ENCODE results near the gene HES5. TPM values are rescaled to one million over a fixed set of nuclear protein-coding genes. Genes with fewer than 3 reads are reported as not detected.

Gene HES5
- total and polyA plus RNA-seq, 2 of the 13 experiments (the other 11 are each of a cell fraction or from before 2014, with no cell fraction given): not detected

DNA sequence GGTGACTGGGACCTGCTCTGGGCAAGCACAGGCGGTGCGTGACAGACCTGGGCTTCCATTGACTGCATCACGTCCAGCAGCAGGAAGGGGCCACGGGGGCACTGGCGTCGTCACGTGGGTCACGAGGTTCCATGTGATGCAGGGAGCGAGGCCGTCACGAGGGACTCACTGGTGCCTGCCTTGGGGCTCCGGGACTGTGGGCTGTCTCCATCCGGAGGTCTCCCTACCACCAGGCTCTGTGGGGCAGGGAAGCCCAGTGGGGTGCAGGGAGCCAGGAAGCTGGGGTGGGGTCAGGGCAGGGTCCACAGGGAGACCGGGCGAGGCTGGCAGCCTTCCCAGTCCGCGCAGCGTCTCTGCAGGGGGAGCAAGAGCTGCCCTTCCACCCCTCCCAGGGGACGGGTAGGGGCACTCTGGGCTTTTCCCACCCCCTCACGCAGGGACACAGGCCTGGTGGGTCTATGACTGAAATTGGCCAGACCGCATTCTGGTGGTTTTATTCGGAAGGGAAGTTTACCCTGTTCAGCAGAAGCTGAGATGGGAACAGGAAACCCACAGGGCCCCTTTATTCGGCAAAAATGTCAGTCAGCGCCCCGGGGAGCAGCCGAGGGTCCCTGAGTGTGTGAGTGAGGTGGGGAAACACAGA, 25.7 kb upstream of the HES5 start (continued):
- TF ChIP-seq FOXO1 (CRISPR knock-in tag; IDR thresholded peaks at IDR 0.05): peak; percentile 26; the same call in 1 of the 2 replicates
- TF ChIP-seq, protein P1, sequence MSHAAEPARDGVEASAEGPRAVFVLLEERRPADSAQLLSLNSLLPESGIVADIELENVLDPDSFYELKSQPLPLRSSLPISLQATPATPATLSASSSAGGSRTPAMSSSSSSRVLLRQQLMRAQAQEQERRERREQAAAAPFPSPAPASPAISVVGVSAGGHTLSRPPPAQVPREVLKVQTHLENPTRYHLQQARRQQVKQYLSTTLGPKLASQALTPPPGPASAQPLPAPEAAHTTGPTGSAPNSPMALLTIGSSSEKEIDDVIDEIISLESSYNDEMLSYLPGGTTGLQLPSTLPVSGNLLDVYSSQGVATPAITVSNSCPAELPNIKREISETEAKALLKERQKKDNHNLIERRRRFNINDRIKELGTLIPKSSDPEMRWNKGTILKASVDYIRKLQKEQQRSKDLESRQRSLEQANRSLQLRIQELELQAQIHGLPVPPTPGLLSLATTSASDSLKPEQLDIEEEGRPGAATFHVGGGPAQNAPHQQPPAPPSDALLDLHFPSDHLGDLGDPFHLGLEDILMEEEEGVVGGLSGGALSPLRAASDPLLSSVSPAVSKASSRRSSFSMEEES (CRISPR knock-in tag; IDR thresholded peaks at IDR 0.05): peak; percentile 97
- TF ChIP-seq, protein P2, sequence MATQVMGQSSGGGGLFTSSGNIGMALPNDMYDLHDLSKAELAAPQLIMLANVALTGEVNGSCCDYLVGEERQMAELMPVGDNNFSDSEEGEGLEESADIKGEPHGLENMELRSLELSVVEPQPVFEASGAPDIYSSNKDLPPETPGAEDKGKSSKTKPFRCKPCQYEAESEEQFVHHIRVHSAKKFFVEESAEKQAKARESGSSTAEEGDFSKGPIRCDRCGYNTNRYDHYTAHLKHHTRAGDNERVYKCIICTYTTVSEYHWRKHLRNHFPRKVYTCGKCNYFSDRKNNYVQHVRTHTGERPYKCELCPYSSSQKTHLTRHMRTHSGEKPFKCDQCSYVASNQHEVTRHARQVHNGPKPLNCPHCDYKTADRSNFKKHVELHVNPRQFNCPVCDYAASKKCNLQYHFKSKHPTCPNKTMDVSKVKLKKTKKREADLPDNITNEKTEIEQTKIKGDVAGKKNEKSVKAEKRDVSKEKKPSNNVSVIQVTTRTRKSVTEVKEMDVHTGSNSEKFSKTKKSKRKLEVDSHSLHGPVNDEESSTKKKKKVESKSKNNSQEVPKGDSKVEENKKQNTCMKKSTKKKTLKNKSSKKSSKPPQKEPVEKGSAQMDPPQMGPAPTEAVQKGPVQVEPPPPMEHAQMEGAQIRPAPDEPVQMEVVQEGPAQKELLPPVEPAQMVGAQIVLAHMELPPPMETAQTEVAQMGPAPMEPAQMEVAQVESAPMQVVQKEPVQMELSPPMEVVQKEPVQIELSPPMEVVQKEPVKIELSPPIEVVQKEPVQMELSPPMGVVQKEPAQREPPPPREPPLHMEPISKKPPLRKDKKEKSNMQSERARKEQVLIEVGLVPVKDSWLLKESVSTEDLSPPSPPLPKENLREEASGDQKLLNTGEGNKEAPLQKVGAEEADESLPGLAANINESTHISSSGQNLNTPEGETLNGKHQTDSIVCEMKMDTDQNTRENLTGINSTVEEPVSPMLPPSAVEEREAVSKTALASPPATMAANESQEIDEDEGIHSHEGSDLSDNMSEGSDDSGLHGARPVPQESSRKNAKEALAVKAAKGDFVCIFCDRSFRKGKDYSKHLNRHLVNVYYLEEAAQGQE (IDR thresholded peaks at IDR 0.05; ENCODE audit: borderline replicate concordance in 1 of 2, low read depth in 1 of 2, low read length in 2 of 2): no peak
- TF ChIP-seq, protein P3, sequence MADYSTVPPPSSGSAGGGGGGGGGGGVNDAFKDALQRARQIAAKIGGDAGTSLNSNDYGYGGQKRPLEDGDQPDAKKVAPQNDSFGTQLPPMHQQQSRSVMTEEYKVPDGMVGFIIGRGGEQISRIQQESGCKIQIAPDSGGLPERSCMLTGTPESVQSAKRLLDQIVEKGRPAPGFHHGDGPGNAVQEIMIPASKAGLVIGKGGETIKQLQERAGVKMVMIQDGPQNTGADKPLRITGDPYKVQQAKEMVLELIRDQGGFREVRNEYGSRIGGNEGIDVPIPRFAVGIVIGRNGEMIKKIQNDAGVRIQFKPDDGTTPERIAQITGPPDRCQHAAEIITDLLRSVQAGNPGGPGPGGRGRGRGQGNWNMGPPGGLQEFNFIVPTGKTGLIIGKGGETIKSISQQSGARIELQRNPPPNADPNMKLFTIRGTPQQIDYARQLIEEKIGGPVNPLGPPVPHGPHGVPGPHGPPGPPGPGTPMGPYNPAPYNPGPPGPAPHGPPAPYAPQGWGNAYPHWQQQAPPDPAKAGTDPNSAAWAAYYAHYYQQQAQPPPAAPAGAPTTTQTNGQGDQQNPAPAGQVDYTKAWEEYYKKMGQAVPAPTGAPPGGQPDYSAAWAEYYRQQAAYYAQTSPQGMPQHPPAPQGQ (CRISPR knock-in tag; IDR thresholded peaks at IDR 0.05; ENCODE audit: borderline replicate concordance): 0 out of 2 replicates have a peak, but pooled peaks have one; percentile 10
- peak; percentile 26; the same call in 1 of the 2 replicates for TF ChIP-seq RXRB (CRISPR knock-in tag; IDR thresholded peaks at IDR 0.05; ENCODE audit: borderline replicate concordance)
- no peak for TF ChIP-seq HNRNPH1 (optimal IDR thresholded peaks at IDR 0.05; ENCODE audit: low read depth, low read length)
- TF ChIP-seq, protein P4, sequence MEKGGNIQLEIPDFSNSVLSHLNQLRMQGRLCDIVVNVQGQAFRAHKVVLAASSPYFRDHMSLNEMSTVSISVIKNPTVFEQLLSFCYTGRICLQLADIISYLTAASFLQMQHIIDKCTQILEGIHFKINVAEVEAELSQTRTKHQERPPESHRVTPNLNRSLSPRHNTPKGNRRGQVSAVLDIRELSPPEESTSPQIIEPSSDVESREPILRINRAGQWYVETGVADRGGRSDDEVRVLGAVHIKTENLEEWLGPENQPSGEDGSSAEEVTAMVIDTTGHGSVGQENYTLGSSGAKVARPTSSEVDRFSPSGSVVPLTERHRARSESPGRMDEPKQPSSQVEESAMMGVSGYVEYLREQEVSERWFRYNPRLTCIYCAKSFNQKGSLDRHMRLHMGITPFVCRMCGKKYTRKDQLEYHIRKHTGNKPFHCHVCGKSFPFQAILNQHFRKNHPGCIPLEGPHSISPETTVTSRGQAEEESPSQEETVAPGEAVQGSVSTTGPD (CRISPR knock-in tag; IDR thresholded peaks at IDR 0.05): peak; percentile 24; the same call in 1 of the 2 replicates
- TF ChIP-seq ZNF605 (CRISPR knock-in tag; IDR thresholded peaks at IDR 0.05): peak; percentile 17; the same call in 1 of the 2 replicates
- peak; percentile 63; the same call in 1 of the 2 replicates for TF ChIP-seq HNF4A (CRISPR knock-in tag; IDR thresholded peaks at IDR 0.05)
- TF ChIP-seq ERF (CRISPR knock-in tag; IDR thresholded peaks at IDR 0.05): peak; percentile 28; the same call in 1 of the 2 replicates
- TF ChIP-seq, protein P5, sequence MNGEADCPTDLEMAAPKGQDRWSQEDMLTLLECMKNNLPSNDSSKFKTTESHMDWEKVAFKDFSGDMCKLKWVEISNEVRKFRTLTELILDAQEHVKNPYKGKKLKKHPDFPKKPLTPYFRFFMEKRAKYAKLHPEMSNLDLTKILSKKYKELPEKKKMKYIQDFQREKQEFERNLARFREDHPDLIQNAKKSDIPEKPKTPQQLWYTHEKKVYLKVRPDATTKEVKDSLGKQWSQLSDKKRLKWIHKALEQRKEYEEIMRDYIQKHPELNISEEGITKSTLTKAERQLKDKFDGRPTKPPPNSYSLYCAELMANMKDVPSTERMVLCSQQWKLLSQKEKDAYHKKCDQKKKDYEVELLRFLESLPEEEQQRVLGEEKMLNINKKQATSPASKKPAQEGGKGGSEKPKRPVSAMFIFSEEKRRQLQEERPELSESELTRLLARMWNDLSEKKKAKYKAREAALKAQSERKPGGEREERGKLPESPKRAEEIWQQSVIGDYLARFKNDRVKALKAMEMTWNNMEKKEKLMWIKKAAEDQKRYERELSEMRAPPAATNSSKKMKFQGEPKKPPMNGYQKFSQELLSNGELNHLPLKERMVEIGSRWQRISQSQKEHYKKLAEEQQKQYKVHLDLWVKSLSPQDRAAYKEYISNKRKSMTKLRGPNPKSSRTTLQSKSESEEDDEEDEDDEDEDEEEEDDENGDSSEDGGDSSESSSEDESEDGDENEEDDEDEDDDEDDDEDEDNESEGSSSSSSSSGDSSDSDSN (CRISPR knock-in tag; IDR thresholded peaks at IDR 0.05): no peak
- TF ChIP-seq TARDBP (CRISPR knock-in tag; IDR thresholded peaks at IDR 0.05): 0 out of 2 replicates have a peak, but pooled peaks have one; percentile 23
- no peak for TF ChIP-seq GTF3A (CRISPR knock-in tag; conservative IDR thresholded peaks at IDR 0.05)
- TF ChIP-seq HES4 (CRISPR knock-in tag; IDR thresholded peaks at IDR 0.05; ENCODE audit: borderline replicate concordance): peak; percentile 79
- TF ChIP-seq, protein P6, sequence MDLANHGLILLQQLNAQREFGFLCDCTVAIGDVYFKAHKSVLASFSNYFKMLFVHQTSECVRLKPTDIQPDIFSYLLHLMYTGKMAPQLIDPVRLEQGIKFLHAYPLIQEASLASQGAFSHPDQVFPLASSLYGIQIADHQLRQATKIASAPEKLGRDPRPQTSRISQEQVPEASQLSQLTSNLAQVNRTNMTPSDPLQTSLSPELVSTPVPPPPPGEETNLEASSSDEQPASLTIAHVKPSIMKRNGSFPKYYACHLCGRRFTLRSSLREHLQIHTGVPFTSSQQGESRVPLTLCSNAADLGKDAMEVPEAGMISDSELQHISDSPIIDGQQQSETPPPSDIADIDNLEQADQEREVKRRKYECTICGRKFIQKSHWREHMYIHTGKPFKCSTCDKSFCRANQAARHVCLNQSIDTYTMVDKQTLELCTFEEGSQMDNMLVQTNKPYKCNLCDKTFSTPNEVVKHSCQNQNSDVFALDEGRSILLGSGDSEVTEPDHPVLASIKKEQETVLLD (CRISPR knock-in tag; IDR thresholded peaks at IDR 0.05; ENCODE audit: low read depth): no peak

All from HepG2 (cell line).